B cell (primary cell): Measurements from ENCODE around the gene TMEM145. TPM values are rescaled to one million over a fixed set of nuclear protein-coding genes. Genes with fewer than 3 reads are reported as not detected.

Source experiments
- ATAC-seq: fragments of 200-7000 bp; cut with Tn5 transposase; one replicate; pipeline ENCODE4 v1.10.0; 2021; ENCODE audit warnings: low read depth, mild to moderate bottlenecking, moderate number of reproducible peaks, moderate library complexity
- CTCF ChIA-PET: fragments of 350-600 bp; sonication (Branson Sonifier 250); formaldehyde crosslinking; loops from one replicate; lab custom pipeline; 2021; ENCODE audit warnings: antibody characterized with exemption, inconsistent platforms; lab: Charles Lee
- POLR2A ChIA-PET: fragments of 350-600 bp; sonication (Branson Sonifier 250); formaldehyde crosslinking; loops from one replicate; lab custom pipeline; 2021; ENCODE audit warnings: antibody characterized with exemption; lab: Charles Lee
- DNase-seq: peaks from one replicate; pipeline ENCODE4 v3.0.0; 2013
- H2AFZ ChIP-seq: 2 replicates; pipeline ENCODE4 v1.6.1; 2012; ENCODE audit warnings: mild to moderate bottlenecking, low read depth, low read length; ENCODE audit not compliant: insufficient read depth, poor library complexity, severe bottlenecking
- H3K27ac ChIP-seq, 2 donors: 1 replicate in 1 of 2; 2 replicates in 1 of 2; pipeline ENCODE4 v1.5.1; 2012 to 2013; ENCODE audit warnings: low read length in 2 of 2, mild to moderate bottlenecking in 2 of 2, moderate library complexity in 1 of 2
- H3K27me3 ChIP-seq, 4 experiments: fragments of 200-600 bp in 1 of 4; sonication (generic) in 1 of 4; replicated peaks in 1 of 4; 1 replicate in 2 of 4; 2 replicates in 2 of 4; pipeline versions ENCODE4 v1.6.1 to v1.7.0; 2013 to 2016; ENCODE audit warnings: low read length in 3 of 4, mild to moderate bottlenecking in 2 of 4, mixed read lengths in 1 of 4, moderate library complexity in 1 of 4; ENCODE audit not compliant: insufficient read depth in 4 of 4, control insufficient read depth in 3 of 4; ENCODE audit errors: control extremely low read depth in 1 of 4
- H3K36me3 ChIP-seq, 2 experiments: replicated peaks in 1 of 2; 1 replicate in 1 of 2; 2 replicates in 1 of 2; pipeline versions ENCODE4 v1.6.1 to v1.7.1; 2013; ENCODE audit warnings: low read length in 1 of 2; ENCODE audit not compliant: insufficient read depth in 2 of 2, control insufficient read depth in 1 of 2; ENCODE audit errors: control extremely low read depth in 1 of 2, extremely low read depth in 1 of 2
- H3K4me1 ChIP-seq, 2 donors: fragments of 200-600 bp in 1 of 2; sonication (generic) in 1 of 2; 1 replicate in 1 of 2; 2 replicates in 1 of 2; pipeline versions ENCODE4 v1.5.1 to v1.6.1; 2013 to 2017; ENCODE audit warnings: low read length in 2 of 2; ENCODE audit not compliant: control insufficient read depth in 2 of 2, insufficient read depth in 2 of 2
- H3K4me2 ChIP-seq: replicated peaks from 2 replicates; pipeline ENCODE3; 2012; ENCODE audit warnings: mild to moderate bottlenecking, low read depth, low read length; ENCODE audit not compliant: poor library complexity, severe bottlenecking
- H3K4me3 ChIP-seq, 5 experiments: fragments of 200-600 bp in 1 of 5; sonication (generic) in 1 of 5; 1 replicate in 3 of 5; 2 replicates in 2 of 5; pipeline versions ENCODE4 v1.5.1 to v1.7.0; 2011 to 2016; ENCODE audit warnings: low read length in 4 of 5, mild to moderate bottlenecking in 4 of 5, low read depth in 2 of 5, control low read depth in 1 of 5, moderate library complexity in 1 of 5; ENCODE audit not compliant: insufficient read depth in 1 of 5; ENCODE audit errors: control extremely low read depth in 1 of 5, extremely low read depth in 1 of 5
- H3K79me2 ChIP-seq: fragments of 200-600 bp; sonication (generic); one replicate; pipeline ENCODE4 v1.6.0; 2016; ENCODE audit warnings: low read length; ENCODE audit not compliant: control insufficient read depth, insufficient read depth
- H3K9ac ChIP-seq: fragments of 200-600 bp; sonication (generic); 2 replicates; pipeline ENCODE4 v1.6.1; 2017; ENCODE audit warnings: mild to moderate bottlenecking, low read length, moderate library complexity
- H3K9me3 ChIP-seq, 3 donors: one replicate each; pipeline versions ENCODE4 v1.6.1 to v1.7.1; 2013; ENCODE audit warnings: low read length in 2 of 3; ENCODE audit not compliant: control insufficient read depth in 2 of 3, insufficient read depth in 1 of 3; ENCODE audit errors: control extremely low read depth in 1 of 3
- H4K20me1 ChIP-seq: 2 replicates; pipeline ENCODE4 v1.6.0; 2012; ENCODE audit warnings: mild to moderate bottlenecking, low read length; ENCODE audit not compliant: insufficient read depth, control insufficient read depth, poor library complexity, severe bottlenecking
- H3K27ac Mint-ChIP-seq: one replicate; pipeline ENCODE4 v1.8.0; 2021; ENCODE audit warnings: mixed read lengths
- H3K27me3 Mint-ChIP-seq: one replicate; pipeline ENCODE4 v1.8.0; 2021; ENCODE audit warnings: mixed read lengths
- H3K4me1 Mint-ChIP-seq: one replicate; pipeline ENCODE4 v1.8.0; 2021; ENCODE audit warnings: mixed read lengths
- H3K4me3 Mint-ChIP-seq: one replicate; pipeline ENCODE4 v1.8.0; 2021; ENCODE audit warnings: mixed read lengths
- H3K9me3 Mint-ChIP-seq: one replicate; pipeline ENCODE4 v1.8.0; 2022; ENCODE audit warnings: mixed read lengths; ENCODE audit not compliant: insufficient read depth
- EZH2 ChIP-seq: IDR thresholded peaks from 2 replicates; pipeline ENCODE4 v1.6.1; 2012; ENCODE audit warnings: borderline replicate concordance, low read depth, mild to moderate bottlenecking, moderate library complexity, low read length; ENCODE audit not compliant: insufficient read depth, poor library complexity, severe bottlenecking
- WGBS: methylation state at CpG from one replicate; pipeline ENCODE4 v1.1.5; 2013; ENCODE audit warnings: missing lambda C conversion rate; ENCODE audit not compliant: insufficient coverage; 5-methylcytosine and 5-hydroxymethylcytosine counted together
- intact Hi-C: fragments of 100-400 bp; cut with micrococcal nuclease; formaldehyde crosslinking; loops from one replicate; pipeline ENCODE4 v1.10.0; 2022
- polyA plus RNA-seq: library from polyadenylated mRNA; depleted of rRNA; stranded (reverse); fragments of >200 nt; gene quantifications from 2 replicates; pipeline ENCODE4 v1.2.3, GENCODE V29; 2012
- total RNA-seq, 2 donors: library from RNA; stranded (reverse); fragments of 120-200 nt in 1 of 2; gene quantifications; 1 replicate in 1 of 2; 2 replicates in 1 of 2; pipeline versions ENCODE4 v1.2.3 to v1.2.4, GENCODE V29; 2013 to 2022
- TF ChIP-seq, protein P1 (sequence below): fragments of 200-600 bp; IDR thresholded peaks from one replicate; pipeline ENCODE4 v1.8.0; 2022; ENCODE audit warnings: antibody characterized with exemption, mild to moderate bottlenecking

TMEM145 gene
- total and polyA plus RNA-seq, 2 donors (not counting 1 experiment from before 2014, with no cell fraction given) = not detected

DNA sequence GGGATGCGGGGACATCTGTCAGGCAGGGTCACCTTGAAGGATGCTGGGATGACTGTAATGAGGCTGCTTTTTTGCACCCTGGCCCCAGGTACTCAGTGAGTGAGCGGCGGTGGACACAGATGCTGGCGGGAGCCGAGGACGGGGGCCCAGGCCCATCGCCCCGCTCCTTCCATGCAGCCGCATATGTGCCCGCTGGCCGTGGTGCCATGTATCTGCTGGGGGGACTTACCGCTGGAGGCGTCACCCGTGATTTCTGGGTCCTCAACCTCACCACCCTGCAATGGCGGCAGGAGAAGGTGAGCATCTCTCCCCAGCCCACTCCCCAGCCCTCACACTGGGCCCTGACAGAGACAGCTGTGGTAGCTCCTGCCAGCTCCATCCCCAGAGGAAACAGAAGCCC, 43.6 kb downstream of the TMEM145 start:
- H3K9me3 Mint-ChIP-seq = no peaks in the 10 kb centered on the region
- no peak overlapping the region for H2AFZ ChIP-seq
- H3K27me3 ChIP-seq = no peaks in the 10 kb centered on the region
- no peak overlapping the region for H3K4me3 ChIP-seq
- H3K4me1 ChIP-seq = peaks cover 0 to 16% of the 10 kb centered on the region in 2 donors
- peaks cover 0 to 11% of the 10 kb centered on the region in 2 experiments for H3K36me3 ChIP-seq
- ChIA-PET CTCF (no interaction called here), POLR2A (no interaction called here)
- H3K79me2 ChIP-seq = no peaks in the 10 kb centered on the region
- no peaks in the 10 kb centered on the region for H4K20me1 ChIP-seq
- DNase-seq (no peak), ATAC-seq (no peak)
- no peaks in the 10 kb centered on the region for H3K9me3 ChIP-seq
- no peak overlapping the region for H3K27ac Mint-ChIP-seq
- no peak overlapping the region for H3K9ac ChIP-seq
- 99% methylated on average over 15 of the region's 15 CpGs for WGBS
- TF ChIP-seq EZH2 = no peak
- TF ChIP-seq, protein P1, sequence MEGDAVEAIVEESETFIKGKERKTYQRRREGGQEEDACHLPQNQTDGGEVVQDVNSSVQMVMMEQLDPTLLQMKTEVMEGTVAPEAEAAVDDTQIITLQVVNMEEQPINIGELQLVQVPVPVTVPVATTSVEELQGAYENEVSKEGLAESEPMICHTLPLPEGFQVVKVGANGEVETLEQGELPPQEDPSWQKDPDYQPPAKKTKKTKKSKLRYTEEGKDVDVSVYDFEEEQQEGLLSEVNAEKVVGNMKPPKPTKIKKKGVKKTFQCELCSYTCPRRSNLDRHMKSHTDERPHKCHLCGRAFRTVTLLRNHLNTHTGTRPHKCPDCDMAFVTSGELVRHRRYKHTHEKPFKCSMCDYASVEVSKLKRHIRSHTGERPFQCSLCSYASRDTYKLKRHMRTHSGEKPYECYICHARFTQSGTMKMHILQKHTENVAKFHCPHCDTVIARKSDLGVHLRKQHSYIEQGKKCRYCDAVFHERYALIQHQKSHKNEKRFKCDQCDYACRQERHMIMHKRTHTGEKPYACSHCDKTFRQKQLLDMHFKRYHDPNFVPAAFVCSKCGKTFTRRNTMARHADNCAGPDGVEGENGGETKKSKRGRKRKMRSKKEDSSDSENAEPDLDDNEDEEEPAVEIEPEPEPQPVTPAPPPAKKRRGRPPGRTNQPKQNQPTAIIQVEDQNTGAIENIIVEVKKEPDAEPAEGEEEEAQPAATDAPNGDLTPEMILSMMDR = no peak
- H3K27ac ChIP-seq = no peak overlapping the region
- no peak overlapping the region for H3K4me3 Mint-ChIP-seq
- intact Hi-C loops = no loop called here
- H3K27me3 Mint-ChIP-seq = no peaks in the 10 kb centered on the region
- H3K4me1 Mint-ChIP-seq = peaks cover 8% of the 10 kb centered on the region
- H3K4me2 ChIP-seq = no peak overlapping the region

DNA sequence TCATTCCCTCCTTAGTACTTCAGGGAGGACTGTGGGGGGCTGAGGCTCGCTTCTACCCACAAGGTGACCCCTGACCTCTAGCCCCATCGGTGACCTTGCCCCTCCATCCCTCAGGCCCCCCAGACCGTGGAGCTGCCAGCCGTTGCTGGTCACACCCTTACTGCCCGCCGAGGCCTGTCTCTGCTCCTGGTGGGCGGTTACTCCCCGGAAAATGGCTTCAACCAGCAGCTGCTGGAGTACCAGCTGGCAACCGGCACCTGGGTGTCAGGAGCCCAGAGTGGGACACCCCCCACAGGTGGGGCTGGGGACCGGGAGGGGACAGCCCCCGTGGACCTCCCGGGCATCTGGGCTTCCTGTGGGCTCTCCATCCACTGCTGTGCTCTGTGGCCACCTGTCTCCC, 44.2 kb downstream of the TMEM145 start:
- intact Hi-C loops = no loop called here
- no peak overlapping the region for H3K4me3 Mint-ChIP-seq
- Histone ChIP-seq H3K27ac (no peak overlapping the region), H3K4me2 (no peak overlapping the region), H3K4me1 (peaks cover 0 to 12% of the 10 kb centered on the region in 2 donors), H4K20me1 (no peaks in the 10 kb centered on the region), H3K36me3 (peaks cover 0 to 11% of the 10 kb centered on the region in 2 experiments), H3K9ac (no peak overlapping the region), H3K27me3 (no peaks in the 10 kb centered on the region), H2AFZ (no peak overlapping the region), H3K79me2 (no peaks in the 10 kb centered on the region), H3K9me3 (no peaks in the 10 kb centered on the region), H3K4me3 (no peak overlapping the region)
- ChIA-PET CTCF (interaction anchor here (0.6 kb wide), 1 partner anchor 24 kb away, joined by 3 read pairs; no protein-coding TSS in a partner anchor), POLR2A (no interaction called here)
- TF ChIP-seq EZH2 = no peak
- TF ChIP-seq, protein P1 = no peak
- H3K27me3 Mint-ChIP-seq = no peaks in the 10 kb centered on the region
- ATAC-seq (no peak), DNase-seq (no peak)
- WGBS = 94% methylated on average over 9 of the region's 12 CpGs
- peaks cover 11% of the 10 kb centered on the region for H3K4me1 Mint-ChIP-seq
- H3K27ac Mint-ChIP-seq = peak overlapping the region; percentile 1
- no peaks in the 10 kb centered on the region for H3K9me3 Mint-ChIP-seq
